Prostate gland (tissue), 2 donors: ENCODE results near the gene TEX9. TPM values are rescaled to one million over a fixed set of nuclear protein-coding genes. Genes with fewer than 3 reads are reported as not detected.
"Not testable (repeated sequence)": the region's sequence is repeated elsewhere in the genome, so short reads cannot be mapped to it uniquely, and the experiment has no call there.

Experiments
- DNase-seq: peaks from one replicate; pipeline ENCODE4 v3.0.0-alpha.2; 2019; ENCODE audit warnings: low spot score
- H3K27ac ChIP-seq, 2 donors: fragments of 200-600 bp; sonication (generic); 2 replicates each; pipeline ENCODE4 v1.5.1; 2017 to 2019
- H3K27me3 ChIP-seq: fragments of 200-600 bp; sonication (generic); replicated peaks from 2 replicates; pipeline ENCODE4 v1.5.1; 2019; ENCODE audit not compliant: insufficient read depth
- H3K36me3 ChIP-seq, 2 donors: fragments of 200-600 bp; sonication (generic); 1 replicate in 1 of 2; 2 replicates in 1 of 2; pipeline versions ENCODE4 v1.5.1 to v1.8.1; 2017 to 2019
- H3K4me1 ChIP-seq: fragments of 200-600 bp; sonication (generic); replicated peaks from 2 replicates; pipeline ENCODE4 v1.5.1; 2019
- H3K4me3 ChIP-seq, 2 donors: fragments of 200-600 bp; sonication (generic); 2 replicates each; pipeline ENCODE4 v1.5.1; 2017 to 2019
- H3K9me3 ChIP-seq: fragments of 200-600 bp; sonication (generic); 2 replicates; pipeline ENCODE4 v1.5.1; 2017
- CTCF ChIP-seq, 4 experiments: fragments of 200-600 bp in 2 of 4; fragments of 450-650 bp in 2 of 4; sonication (generic) in 2 of 4; IDR thresholded peaks; 1 replicate in 3 of 4; 2 replicates in 1 of 4; pipeline ENCODE4 v1.5.1; 2016 to 2019; ENCODE audit warnings: antibody characterized with exemption in 4 of 4, mild to moderate bottlenecking in 2 of 4, moderate library complexity in 2 of 4
- POLR2A ChIP-seq: fragments of 450-650 bp; IDR thresholded peaks from one replicate; pipeline ENCODE4 v1.6.1; 2016; ENCODE audit warnings: antibody characterized with exemption, mild to moderate bottlenecking
- POLR2AphosphoS5 ChIP-seq: sonication (generic); formaldehyde crosslinking; IDR thresholded peaks from one replicate; pipeline ENCODE4 v1.6.1; 2017; ENCODE audit warnings: antibody characterized with exemption
- WGBS: methylation state at CpG from one replicate; pipeline ENCODE4 v1.1.5; 2018; 5-methylcytosine and 5-hydroxymethylcytosine counted together
- intact Hi-C: fragments of 100-400 bp; cut with DNase I; formaldehyde crosslinking; loops from one replicate; pipeline ENCODE4 v1.14.2; 2022
- total RNA-seq, 2 donors: library from RNA; depleted of rRNA; stranded (reverse); fragments of >200 nt; gene quantifications; one replicate each; pipeline ENCODE4 v1.1.0, GENCODE V29; 2016

Gene TEX9
- total RNA-seq, 2 donors from 2014 or later, result 8.7 to 9.4 TPM

GRCh38 chr15:56411122-56411749, 46.0 kb downstream of the TEX9 start:
- H3K27me3 ChIP-seq, result no peaks in the 10 kb centered on the region
- H3K4me3 ChIP-seq, result no peak overlapping the region
- H3K4me1 ChIP-seq, result no peaks in the 10 kb centered on the region
- TF ChIP-seq POLR2A, result no peak
- TF ChIP-seq CTCF (IDR thresholded peaks at IDR 0.05), result no peak
- no peak for TF ChIP-seq POLR2AphosphoS5
- no peaks in the 10 kb centered on the region for H3K36me3 ChIP-seq
- WGBS, result 81% methylated on average over 2 of the region's 2 CpGs
- intact Hi-C loops, result no loop called here
- H3K27ac ChIP-seq, result no peak overlapping the region
- no peak for DNase-seq
- H3K9me3 ChIP-seq, result no peaks in the 10 kb centered on the region

DNA sequence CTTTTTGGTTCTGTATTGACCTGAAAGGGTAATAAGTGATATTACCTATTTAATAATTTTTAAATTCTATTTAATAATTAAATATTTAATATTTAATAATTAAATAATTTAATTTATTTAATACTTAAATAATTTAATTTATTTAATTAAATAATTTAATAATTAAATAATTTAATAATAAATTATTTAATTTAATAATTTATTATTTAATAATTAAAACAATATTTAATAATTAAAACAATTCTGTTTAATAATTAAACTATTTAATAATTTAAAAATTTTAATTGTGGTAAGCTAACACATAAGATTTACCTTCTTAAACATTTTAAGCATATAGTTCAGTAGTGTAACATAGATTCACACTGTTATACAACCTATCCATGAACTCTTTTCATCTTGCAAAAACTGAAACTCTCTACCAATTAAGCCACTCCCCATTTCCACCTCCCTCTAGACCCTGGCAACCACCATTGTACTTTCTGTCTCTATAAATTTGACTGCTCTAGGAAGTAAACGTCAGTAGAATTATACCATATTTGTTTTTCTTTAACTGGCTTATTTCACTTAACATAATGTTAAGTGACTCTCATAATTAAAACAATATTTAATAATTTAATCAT, 48.0 kb downstream of the TEX9 start:
- H3K9me3 ChIP-seq, H3K27ac ChIP-seq, H3K4me1 ChIP-seq, DNase-seq, intact Hi-C loops, H3K4me3 ChIP-seq, H3K27me3 ChIP-seq, H3K36me3 ChIP-seq: not testable (repeated sequence)
- 76% methylated on average over 1 of the region's 1 CpG for WGBS

DNA sequence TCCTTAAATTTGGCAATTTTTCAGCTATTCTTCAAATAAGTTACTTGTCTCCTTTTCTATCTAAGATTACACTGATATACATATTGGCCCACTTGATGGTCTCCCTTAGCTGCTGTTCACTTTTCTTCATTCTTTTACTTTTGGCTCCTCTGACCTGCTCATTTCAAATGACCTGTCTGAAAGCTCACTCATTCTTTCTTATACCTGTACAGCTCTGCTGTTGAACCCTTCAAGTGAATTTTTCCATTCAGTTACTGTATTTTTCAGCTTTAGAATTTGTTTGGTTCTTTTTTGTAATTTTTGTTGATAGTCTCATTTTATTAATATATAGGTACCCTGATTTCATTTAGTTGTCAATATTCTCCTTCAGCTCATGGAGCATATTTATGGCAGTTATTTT, 60.0 kb downstream of the TEX9 start:
- no peak for DNase-seq
- no peak for TF ChIP-seq POLR2AphosphoS5
- intact Hi-C loops, result loop anchor here (10.0 kb wide), 1 partner anchor 180 kb away; the partner anchor contains the start of gene RFX7

GRCh38 chr15:56425976-56426375, 60.8 kb downstream of the TEX9 start:
- intact Hi-C loops, result loop anchor here (10.0 kb wide), 1 partner anchor 181 kb away; the partner anchor contains the start of gene RFX7
- Histone ChIP-seq H3K27me3 (no peaks in the 10 kb centered on the region), H3K4me3 (no peak overlapping the region), H3K27ac (no peak overlapping the region), H3K4me1 (no peaks in the 10 kb centered on the region), H3K36me3 (no peaks in the 10 kb centered on the region), H3K9me3 (no peaks in the 10 kb centered on the region)
- WGBS, result 100% methylated on average over 1 of the region's 1 CpG
- no peak for TF ChIP-seq POLR2A
- TF ChIP-seq POLR2AphosphoS5, result no peak
- TF ChIP-seq CTCF (IDR thresholded peaks at IDR 0.05), result no peak
- DNase-seq, result no peak

More for the DNA sequence above, 60.0 kb downstream of the TEX9 start:
- H3K27ac ChIP-seq, result no peak overlapping the region
- H3K4me3 ChIP-seq, result no peak overlapping the region
- H3K4me1 ChIP-seq, result no peaks in the 10 kb centered on the region
- H3K27me3 ChIP-seq, result no peaks in the 10 kb centered on the region
- no peaks in the 10 kb centered on the region for H3K36me3 ChIP-seq
- H3K9me3 ChIP-seq, result no peaks in the 10 kb centered on the region

DNA sequence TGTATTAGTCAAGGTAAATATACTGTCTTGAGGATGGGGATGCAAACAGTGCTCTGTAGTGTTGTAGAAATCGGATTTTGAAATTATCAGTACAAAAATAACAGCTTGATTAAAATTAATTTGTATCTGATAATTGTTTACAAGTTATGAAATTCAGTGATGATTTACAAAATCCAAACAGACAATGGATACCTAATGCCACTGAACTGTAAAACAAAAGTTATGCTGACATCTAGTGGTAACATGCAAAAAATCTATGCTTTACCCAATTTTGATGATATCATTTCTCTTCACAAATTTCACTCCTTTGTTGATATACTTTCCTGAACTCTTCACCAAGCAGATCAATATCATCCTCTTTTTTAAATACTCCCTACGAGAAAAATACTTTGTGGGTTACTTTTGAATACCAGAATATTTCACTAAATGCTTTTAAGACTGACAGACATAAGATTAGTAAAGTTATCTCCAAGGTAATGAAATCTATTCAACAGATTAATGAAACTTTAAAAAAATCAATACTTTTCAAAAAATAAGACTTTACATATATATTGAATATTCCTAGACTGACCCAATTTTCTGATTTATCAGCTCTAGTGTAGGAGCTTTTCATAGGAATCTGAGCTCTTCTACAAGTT, 63.7 kb downstream of the TEX9 start:
- Histone ChIP-seq H3K27ac (no peak overlapping the region), H3K9me3 (no peaks in the 10 kb centered on the region), H3K4me1 (no peaks in the 10 kb centered on the region), H3K4me3 (no peak overlapping the region), H3K36me3 (no peaks in the 10 kb centered on the region), H3K27me3 (no peaks in the 10 kb centered on the region)
- WGBS, result 22% methylated on average over 2 of the region's 2 CpGs
- intact Hi-C loops, result loop anchor here (10.0 kb wide), 1 partner anchor 184 kb away; the partner anchor contains the start of gene RFX7
- peak in 3 of 4 experiments; percentile 45 to 54 (median 53) for TF ChIP-seq CTCF (IDR thresholded peaks at IDR 0.05)
- no peak for TF ChIP-seq POLR2A
- TF ChIP-seq POLR2AphosphoS5, result no peak
- no peak for DNase-seq
